HG03175 (cell line): ENCODE data around the gene RNF123.

Experiments used
- ATAC-seq: cut with Tn5 transposase; IDR thresholded peaks from one replicate; pipeline ENCODE4 v1.9.1; 2021; ENCODE audit warnings: mild to moderate bottlenecking, moderate library complexity; ENCODE audit not compliant: unreplicated experiment

Gene RNF123

GRCh38 chr3:49700453-49701128 lies 11.2 kb downstream of the RNF123 start:
- no peak for ATAC-seq

- no peak for ATAC-seq
Measured at GRCh38 chr3:49701388-49702077, 12.2 kb downstream of the RNF123 start.

GRCh38 chr3:49702672-49703071 lies 13.3 kb downstream of the RNF123 start:
- no peak for ATAC-seq

- ATAC-seq, result peak; percentile 77
Measured at GRCh38 chr3:49703443-49703927, 14.1 kb downstream of the RNF123 start.

GRCh38 chr3:49703956-49704355 lies 14.6 kb downstream of the RNF123 start:
- ATAC-seq, result no peak

GRCh38 chr3:49704629-49705028 lies 15.3 kb downstream of the RNF123 start:
- no peak for ATAC-seq

GRCh38 chr3:49705390-49705960 lies 16.1 kb downstream of the RNF123 start:
- no peak for ATAC-seq

- no peak for ATAC-seq
Measured at GRCh38 chr3:49706456-49707112, 17.2 kb downstream of the RNF123 start.

GRCh38 chr3:49707113-49707480 lies 17.7 kb downstream of the RNF123 start:
- no peak for ATAC-seq

GRCh38 chr3:49709852-49710251 lies 20.5 kb downstream of the RNF123 start:
- no peak for ATAC-seq

GRCh38 chr3:49711489-49711888 lies 22.1 kb downstream of the RNF123 start:
- no peak for ATAC-seq

GRCh38 chr3:49712166-49712565 lies 22.8 kb downstream of the RNF123 start:
- ATAC-seq, result no peak

- no peak for ATAC-seq
Measured at GRCh38 chr3:49712631-49713317, 23.4 kb downstream of the RNF123 start.

- no peak for ATAC-seq
Measured at GRCh38 chr3:49713336-49714105, 24.2 kb downstream of the RNF123 start.

GRCh38 chr3:49714728-49715550 lies 25.6 kb downstream of the RNF123 start:
- no peak for ATAC-seq

- ATAC-seq, result no peak
Measured at GRCh38 chr3:49715611-49716121, 26.3 kb downstream of the RNF123 start.

- no peak for ATAC-seq
Measured at GRCh38 chr3:49716169-49716568, 26.8 kb downstream of the RNF123 start.

- ATAC-seq, result no peak
Measured at GRCh38 chr3:49716691-49717210, 27.4 kb downstream of the RNF123 start.
